Uterus (tissue), 4 donors: Measurements from ENCODE around the gene FLYWCH2. TPM values are rescaled to one million over a fixed set of nuclear protein-coding genes. Genes with fewer than 3 reads are reported as not detected.

ENCODE experiments used
- DNase-seq, 2 donors: peaks; one replicate each; pipeline ENCODE4 v3.0.0-alpha.2; 2019 to 2020
- H3K27ac ChIP-seq, 2 donors: fragments of 200-600 bp; sonication (generic); 1 replicate in 1 of 2; 2 replicates in 1 of 2; pipeline ENCODE4 v1.5.1; 2016 to 2018
- H3K27me3 ChIP-seq, 2 donors: fragments of 200-600 bp; sonication (generic); one replicate each; pipeline ENCODE4 v1.5.1; 2018 to 2019; ENCODE audit warnings: control low read depth in 1 of 2
- H3K36me3 ChIP-seq, 2 donors: fragments of 200-600 bp; sonication (generic); one replicate each; pipeline ENCODE4 v1.5.1; 2019; ENCODE audit warnings: control low read depth in 1 of 2
- H3K4me1 ChIP-seq, 2 donors: fragments of 200-600 bp; sonication (generic); one replicate each; pipeline ENCODE4 v1.5.1; 2018 to 2019; ENCODE audit warnings: control low read depth in 1 of 2
- H3K4me3 ChIP-seq, 2 donors: fragments of 200-600 bp; sonication (generic); 1 replicate in 1 of 2; 2 replicates in 1 of 2; pipeline ENCODE4 v1.5.1; 2018 to 2019; ENCODE audit warnings: mild to moderate bottlenecking in 1 of 2
- H3K9me3 ChIP-seq, 2 donors: fragments of 200-600 bp; sonication (generic); one replicate each; pipeline ENCODE4 v1.5.1; 2019; ENCODE audit warnings: control low read depth in 1 of 2
- POLR2A ChIP-seq, 2 donors: fragments of 450-650 bp; IDR thresholded peaks; one replicate each; pipeline ENCODE4 v1.6.1; 2016; ENCODE audit warnings: antibody characterized with exemption in 2 of 2, mild to moderate bottlenecking in 1 of 2, moderate library complexity in 1 of 2
- intact Hi-C: fragments of 100-400 bp; cut with DNase I; formaldehyde crosslinking; loops from one replicate; pipeline ENCODE4 v1.15.1; 2023; ENCODE audit warnings: low total_unique reads
- total RNA-seq, 4 donors: library from RNA; depleted of rRNA in 3 of 4; stranded (reverse); fragments of >200 nt in 3 of 4; gene quantifications; one replicate each; pipeline versions ENCODE4 v1.1.0 to v1.2.4, GENCODE V29; 2014 to 2023
- TF ChIP-seq, protein P1 (sequence below), 4 experiments: fragments of 200-600 bp in 2 of 4; fragments of 450-650 bp in 2 of 4; sonication (generic) in 2 of 4; IDR thresholded peaks; one replicate each; pipeline ENCODE4 v1.5.1; 2016 to 2019; ENCODE audit warnings: antibody characterized with exemption in 4 of 4, mild to moderate bottlenecking in 2 of 4, moderate library complexity in 1 of 4
- donor health status: DM: yes; HTN: yes; CAD: no.

FLYWCH2 gene
- total RNA-seq, 4 donors from 2014 or later: 27.9 to 223 (median 40.9) TPM

- H3K9me3 ChIP-seq: no peaks in the 10 kb centered on the region
- no peaks in the 10 kb centered on the region for H3K27me3 ChIP-seq
- peak overlapping the region; percentile 69 to 76 for H3K4me3 ChIP-seq
- TF ChIP-seq, protein P1, sequence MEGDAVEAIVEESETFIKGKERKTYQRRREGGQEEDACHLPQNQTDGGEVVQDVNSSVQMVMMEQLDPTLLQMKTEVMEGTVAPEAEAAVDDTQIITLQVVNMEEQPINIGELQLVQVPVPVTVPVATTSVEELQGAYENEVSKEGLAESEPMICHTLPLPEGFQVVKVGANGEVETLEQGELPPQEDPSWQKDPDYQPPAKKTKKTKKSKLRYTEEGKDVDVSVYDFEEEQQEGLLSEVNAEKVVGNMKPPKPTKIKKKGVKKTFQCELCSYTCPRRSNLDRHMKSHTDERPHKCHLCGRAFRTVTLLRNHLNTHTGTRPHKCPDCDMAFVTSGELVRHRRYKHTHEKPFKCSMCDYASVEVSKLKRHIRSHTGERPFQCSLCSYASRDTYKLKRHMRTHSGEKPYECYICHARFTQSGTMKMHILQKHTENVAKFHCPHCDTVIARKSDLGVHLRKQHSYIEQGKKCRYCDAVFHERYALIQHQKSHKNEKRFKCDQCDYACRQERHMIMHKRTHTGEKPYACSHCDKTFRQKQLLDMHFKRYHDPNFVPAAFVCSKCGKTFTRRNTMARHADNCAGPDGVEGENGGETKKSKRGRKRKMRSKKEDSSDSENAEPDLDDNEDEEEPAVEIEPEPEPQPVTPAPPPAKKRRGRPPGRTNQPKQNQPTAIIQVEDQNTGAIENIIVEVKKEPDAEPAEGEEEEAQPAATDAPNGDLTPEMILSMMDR (IDR thresholded peaks at IDR 0.05): peak in 1 of 4 experiments; percentile 1
- TF ChIP-seq POLR2A (IDR thresholded peaks at IDR 0.05): no peak
- no peaks in the 10 kb centered on the region for H3K4me1 ChIP-seq
- peak overlapping the region; percentile 90 to 97 for H3K27ac ChIP-seq
- peak; percentile 35 to 53 for DNase-seq
- intact Hi-C loops: no loop called here
- no peaks in the 10 kb centered on the region for H3K36me3 ChIP-seq
Measured at GRCh38 chr16:2883458-2883908, 468 bp downstream of the FLYWCH2 start.

- Histone ChIP-seq H3K4me3 (peak overlapping the region; percentile 69 to 76), H3K4me1 (no peaks in the 10 kb centered on the region), H3K9me3 (no peaks in the 10 kb centered on the region), H3K27ac (peak overlapping the region; percentile 90 to 97), H3K27me3 (no peaks in the 10 kb centered on the region), H3K36me3 (no peaks in the 10 kb centered on the region)
- no peak for DNase-seq
- intact Hi-C loops: no loop called here
- no peak for TF ChIP-seq POLR2A (IDR thresholded peaks at IDR 0.05)
- TF ChIP-seq, protein P1 (IDR thresholded peaks at IDR 0.05): no peak
Measured at GRCh38 chr16:2884041-2884451, 1.0 kb downstream of the FLYWCH2 start.

DNA sequence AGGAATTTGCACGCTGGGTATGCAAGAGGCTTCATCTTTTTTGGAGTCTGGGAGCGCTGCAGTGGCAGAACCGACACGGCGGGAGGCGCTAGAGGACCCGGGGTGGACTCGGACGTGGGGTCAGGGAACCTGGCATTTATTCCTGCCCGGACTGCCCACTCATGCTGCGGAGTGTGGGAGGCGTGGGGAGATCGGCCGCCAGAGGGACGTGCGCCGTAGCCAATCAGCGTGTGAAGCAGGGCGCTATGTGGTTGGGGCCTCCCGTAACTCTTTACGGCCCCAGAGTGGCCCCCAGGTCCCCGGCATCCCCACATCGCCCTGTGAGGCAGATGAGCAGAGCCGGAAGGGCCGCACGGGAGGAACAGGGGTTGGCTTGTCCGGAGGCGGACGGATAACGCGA lies 11.2 kb downstream of the FLYWCH2 start:
- Histone ChIP-seq H3K27ac (no peak overlapping the region), H3K27me3 (no peaks in the 10 kb centered on the region), H3K4me3 (no peak overlapping the region), H3K4me1 (no peaks in the 10 kb centered on the region), H3K9me3 (no peaks in the 10 kb centered on the region), H3K36me3 (no peaks in the 10 kb centered on the region)
- intact Hi-C loops: no loop called here
- no peak for DNase-seq
- TF ChIP-seq, protein P1 (IDR thresholded peaks at IDR 0.05): no peak
- no peak for TF ChIP-seq POLR2A (IDR thresholded peaks at IDR 0.05)

- H3K27ac ChIP-seq: no peak overlapping the region
- intact Hi-C loops: no loop called here
- H3K27me3 ChIP-seq: no peaks in the 10 kb centered on the region
- no peak for DNase-seq
- TF ChIP-seq, protein P1 (IDR thresholded peaks at IDR 0.05): no peak
- no peak for TF ChIP-seq POLR2A (IDR thresholded peaks at IDR 0.05)
- no peaks in the 10 kb centered on the region for H3K9me3 ChIP-seq
- no peaks in the 10 kb centered on the region for H3K4me1 ChIP-seq
- H3K4me3 ChIP-seq: no peak overlapping the region
- H3K36me3 ChIP-seq: no peaks in the 10 kb centered on the region
Measured at GRCh38 chr16:2895813-2896212, 12.8 kb downstream of the FLYWCH2 start.

DNA sequence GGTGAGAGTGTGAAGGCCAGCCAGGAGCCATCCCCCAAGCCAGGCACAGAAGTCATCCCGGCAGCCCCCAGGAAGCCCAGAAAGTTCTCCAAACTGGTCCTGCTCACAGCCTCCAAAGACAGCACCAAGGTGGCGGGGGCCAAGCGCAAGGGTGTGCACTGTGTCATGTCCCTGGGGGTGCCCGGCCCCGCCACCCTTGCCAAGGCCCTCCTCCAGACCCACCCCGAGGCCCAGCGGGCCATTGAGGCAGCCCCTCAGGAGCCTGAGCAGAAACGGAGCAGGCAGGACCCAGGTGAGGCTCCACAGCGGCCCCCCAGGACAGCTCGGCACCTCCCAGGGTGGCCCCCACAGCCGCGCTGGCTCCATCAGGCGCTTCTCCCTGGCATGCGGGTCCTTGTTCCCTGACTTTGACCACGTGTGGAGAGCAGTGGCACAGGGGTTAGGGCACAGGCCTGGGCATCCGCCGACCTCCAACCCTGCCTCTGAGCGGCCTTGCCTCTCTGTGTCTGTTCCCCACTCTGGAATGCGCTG lies 13.5 kb downstream of the FLYWCH2 start:
- Histone ChIP-seq H3K4me1 (no peaks in the 10 kb centered on the region), H3K27ac (no peak overlapping the region), H3K27me3 (no peaks in the 10 kb centered on the region), H3K4me3 (no peak overlapping the region), H3K36me3 (no peaks in the 10 kb centered on the region), H3K9me3 (no peaks in the 10 kb centered on the region)
- TF ChIP-seq POLR2A (IDR thresholded peaks at IDR 0.05): no peak
- TF ChIP-seq, protein P1 (IDR thresholded peaks at IDR 0.05): no peak
- intact Hi-C loops: no loop called here
- no peak for DNase-seq
